CD4-positive, alpha-beta T cell treated with Interferon alpha-2 for 1 hour (primary cell): ENCODE data around the gene RPS6KA6.

ENCODE experiments used
- DNase-seq, 2 donors: peaks; one replicate each; pipeline ENCODE4 v3.0.0-alpha.2; 2020 to 2022

The RPS6KA6 gene

GRCh38 chrX:84187533-84188319 lies at the start of gene RPS6KA6:
RPS6KA6 (minus strand) TSS chrX:84188199; CDS start chrX:84187899, 300 bp downstream.
- DNase-seq, result peak in 1 of 2 donors; percentile 13

DNA sequence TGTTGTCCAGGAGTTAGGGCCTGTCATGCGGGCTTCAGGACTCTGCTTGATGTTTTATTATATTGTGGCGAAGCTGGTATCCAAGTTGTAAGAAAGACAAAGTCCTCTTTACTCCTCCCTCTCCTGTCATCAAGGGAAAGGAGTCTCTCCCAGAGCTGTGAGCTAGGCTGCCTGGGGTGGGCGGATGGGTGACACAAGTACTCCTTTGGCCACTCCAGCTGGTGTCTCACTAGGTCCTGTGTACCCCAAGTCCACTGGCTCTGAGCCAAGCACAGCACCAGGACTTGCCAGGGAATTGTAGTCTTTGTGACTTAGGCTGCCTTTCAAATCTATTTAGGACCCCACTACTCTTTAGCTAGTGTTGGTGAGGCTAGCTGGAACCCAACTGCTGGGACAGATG lies 36.7 kb upstream of the RPS6KA6 start:
- DNase-seq, result no peak

DNA sequence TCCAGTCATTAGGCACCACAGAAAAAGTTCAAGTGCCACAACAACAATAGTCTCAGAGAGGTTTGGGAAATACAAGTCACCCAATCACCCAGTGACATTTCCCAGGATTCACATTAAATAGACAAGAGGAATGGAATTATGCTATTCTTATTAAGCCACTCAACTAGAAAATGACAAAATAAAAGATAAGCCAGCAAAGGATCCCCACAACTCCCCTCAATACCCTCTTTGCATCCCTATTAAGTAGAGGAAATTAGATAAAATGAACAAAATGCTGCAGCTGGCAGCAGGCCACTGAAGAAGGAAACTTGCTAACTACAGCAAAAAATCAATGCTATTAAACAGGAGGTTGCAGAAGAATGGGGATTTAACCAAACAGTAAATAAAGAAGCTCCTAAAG lies 35.3 kb upstream of the RPS6KA6 start:
- DNase-seq, result no peak

- no peak for DNase-seq
These were observed 33.2 kb upstream of the RPS6KA6 start for GRCh38 chrX:84221181-84221580.

DNA sequence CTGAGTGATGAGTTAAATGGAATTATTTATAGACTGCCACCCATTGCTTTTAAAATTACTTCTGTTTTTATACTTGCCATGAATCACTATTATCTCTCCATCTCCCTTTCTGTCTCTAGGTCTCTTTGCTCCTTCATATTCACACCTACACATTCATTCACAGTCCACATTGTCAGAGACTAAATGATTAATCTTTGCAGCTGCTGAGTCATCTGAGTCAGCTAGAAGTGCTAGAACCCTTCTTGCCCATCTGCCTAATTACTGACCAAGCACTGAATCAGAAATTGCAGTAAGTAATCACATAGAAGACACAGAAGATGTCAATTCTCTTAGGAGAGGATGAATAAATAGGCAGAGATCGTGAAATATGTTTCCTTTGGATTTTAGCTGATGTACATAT lies 31.6 kb upstream of the RPS6KA6 start:
- DNase-seq, result no peak

- DNase-seq, result no peak
These were observed 30.7 kb upstream of the RPS6KA6 start for GRCh38 chrX:84218726-84219125.

- no peak for DNase-seq
These were observed 28.9 kb upstream of the RPS6KA6 start for GRCh38 chrX:84216881-84217280.

DNA sequence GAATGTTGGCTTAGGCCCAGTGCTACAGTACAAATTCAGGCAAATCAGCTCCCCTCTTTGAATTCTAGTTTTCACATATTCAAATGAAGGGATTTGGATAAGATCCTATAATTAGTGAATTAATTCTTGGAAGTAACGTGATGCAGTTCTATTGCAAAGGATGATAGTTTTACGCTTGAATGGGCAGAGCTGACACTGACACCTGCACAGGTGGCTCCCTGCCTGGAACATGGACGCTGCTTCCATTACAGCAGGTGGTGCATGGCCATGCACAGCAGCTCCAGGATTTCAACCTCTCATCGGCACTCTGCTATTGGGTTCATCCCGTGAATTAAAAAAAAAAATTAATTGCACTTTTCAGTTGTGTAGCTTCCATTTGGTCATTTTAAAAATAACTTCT lies 28.4 kb upstream of the RPS6KA6 start:
- DNase-seq, result no peak

DNA sequence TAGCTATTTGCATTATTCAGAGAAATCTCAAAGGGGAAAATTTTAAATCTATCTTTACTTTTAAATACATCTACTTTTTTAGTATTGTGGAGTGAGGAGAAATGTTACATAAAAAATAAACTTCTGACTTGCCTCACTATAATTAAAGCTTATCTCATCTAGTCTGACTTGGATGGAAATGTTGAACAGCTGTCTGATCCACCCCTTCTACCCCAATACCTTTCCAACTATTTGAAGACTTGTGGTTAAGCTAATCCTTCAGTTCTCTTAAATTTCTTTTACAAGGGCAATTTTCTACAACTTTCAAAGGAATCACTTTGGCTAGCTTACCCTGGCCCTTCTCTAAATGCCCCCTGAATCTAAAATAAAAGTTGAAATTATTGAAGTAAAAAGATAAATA lies 17.3 kb upstream of the RPS6KA6 start:
- DNase-seq, result no peak

GRCh38 chrX:84199688-84200087 lies 11.7 kb upstream of the RPS6KA6 start:
- no peak for DNase-seq

GRCh38 chrX:84197550-84197949 lies 9.6 kb upstream of the RPS6KA6 start:
- DNase-seq, result no peak

- DNase-seq, result no peak
These were observed 4.0 kb upstream of the RPS6KA6 start for GRCh38 chrX:84192006-84192405.

DNA sequence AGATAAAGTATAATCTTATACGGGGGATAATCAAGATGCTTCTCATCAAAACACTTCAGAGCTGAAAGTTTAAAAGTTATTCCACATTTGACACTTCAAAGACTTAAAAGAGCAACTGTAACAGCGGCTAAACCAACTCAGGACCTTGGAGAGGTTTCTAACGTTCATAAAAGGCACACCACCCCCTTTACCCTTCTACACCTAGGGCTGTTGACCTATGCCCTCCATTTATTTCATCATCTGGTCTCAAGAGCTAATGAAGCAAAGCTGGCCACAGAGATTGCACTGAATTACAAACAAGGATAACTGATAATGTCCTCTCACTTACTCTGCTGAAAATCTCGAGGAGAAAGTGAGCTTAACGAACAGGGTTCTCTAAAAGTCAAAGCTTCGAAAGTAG lies 1.1 kb upstream of the RPS6KA6 start:
- no peak for DNase-seq

DNA sequence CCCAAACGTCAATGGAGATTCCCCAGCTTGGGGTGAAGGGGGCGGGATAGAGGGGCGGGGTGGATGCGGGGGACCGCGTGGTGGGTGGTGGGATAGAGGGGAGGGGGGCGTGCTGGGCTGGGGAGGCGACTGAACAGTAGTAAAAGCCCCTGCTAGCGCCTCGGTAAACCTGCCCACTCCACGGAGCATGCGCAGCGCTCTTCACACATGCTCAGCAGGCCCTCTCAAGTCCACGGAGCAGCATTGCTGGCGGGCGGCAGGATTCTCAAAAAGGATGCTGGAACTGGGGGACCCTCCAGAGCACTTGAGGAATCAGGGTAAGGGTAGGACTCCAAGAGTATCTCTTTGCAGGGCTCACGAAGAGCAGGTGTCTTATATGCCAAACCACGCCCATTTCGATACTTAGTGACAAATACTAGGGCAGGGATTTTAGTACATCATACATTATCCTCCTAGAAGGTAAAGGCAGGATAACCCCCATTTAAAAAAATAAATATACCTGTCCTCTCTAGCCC lies 378 bp upstream of the RPS6KA6 start:
- peak in 1 of 2 donors; percentile 9 for DNase-seq

- no peak for DNase-seq
These were observed 1.1 kb downstream of the RPS6KA6 start for GRCh38 chrX:84186603-84187532.

GRCh38 chrX:84182516-84182915 lies 5.5 kb downstream of the RPS6KA6 start:
- DNase-seq, result no peak

DNA sequence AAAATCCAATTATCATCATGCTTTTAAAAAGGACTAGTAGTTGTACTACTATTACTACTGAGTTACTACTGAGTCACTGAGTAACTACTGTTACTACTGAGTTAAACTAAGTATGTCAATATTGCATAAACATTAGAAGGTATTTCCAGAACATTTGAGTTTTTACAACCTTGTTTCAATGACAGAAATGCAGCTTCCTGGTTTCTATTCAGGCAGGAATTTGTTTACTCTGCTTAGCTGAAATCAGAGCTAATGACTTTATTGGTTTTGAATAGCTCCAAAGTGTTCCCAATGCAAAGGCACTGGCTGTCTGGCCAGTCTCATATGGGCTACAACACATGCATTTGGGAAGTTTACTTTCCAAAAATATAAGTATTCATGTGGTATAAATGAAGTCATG lies 12.0 kb downstream of the RPS6KA6 start:
- no peak for DNase-seq

DNA sequence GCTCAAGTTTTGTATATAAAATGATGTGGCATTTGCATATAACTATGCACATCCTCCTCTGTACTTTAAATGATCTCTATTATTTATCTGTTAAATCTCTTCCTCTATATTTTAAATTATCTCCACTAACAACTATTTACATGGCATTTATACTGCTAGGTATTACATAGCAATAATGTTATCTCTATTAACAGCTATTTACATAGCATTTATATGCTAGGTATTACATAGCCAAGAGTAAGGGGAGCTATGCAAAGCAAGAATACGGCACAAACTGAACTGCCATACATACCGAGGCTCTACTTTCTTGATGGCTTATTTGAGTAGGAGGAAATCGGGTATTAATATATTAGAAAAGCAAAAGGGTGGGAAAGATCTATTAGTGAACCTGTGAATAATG lies 12.7 kb downstream of the RPS6KA6 start:
- no peak for DNase-seq

DNA sequence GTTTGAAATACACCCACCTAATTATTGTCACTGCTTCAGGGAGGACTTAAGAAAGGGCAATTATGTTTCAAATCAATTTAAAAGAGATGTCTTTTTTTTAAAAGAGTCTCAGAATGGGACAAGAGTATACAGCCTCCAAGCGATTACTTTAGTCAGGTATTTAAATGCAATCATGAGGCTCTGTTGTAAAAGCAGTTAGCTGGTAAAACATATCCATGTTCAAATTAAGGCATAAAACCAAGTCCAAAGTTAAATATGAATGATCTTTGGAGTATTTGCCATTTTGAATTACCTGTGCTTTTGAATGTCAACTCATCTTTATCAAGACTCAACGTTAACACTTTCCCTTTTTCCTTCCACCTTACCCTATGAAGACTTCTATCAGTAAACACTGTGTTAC lies 13.7 kb downstream of the RPS6KA6 start:
- no peak for DNase-seq

DNA sequence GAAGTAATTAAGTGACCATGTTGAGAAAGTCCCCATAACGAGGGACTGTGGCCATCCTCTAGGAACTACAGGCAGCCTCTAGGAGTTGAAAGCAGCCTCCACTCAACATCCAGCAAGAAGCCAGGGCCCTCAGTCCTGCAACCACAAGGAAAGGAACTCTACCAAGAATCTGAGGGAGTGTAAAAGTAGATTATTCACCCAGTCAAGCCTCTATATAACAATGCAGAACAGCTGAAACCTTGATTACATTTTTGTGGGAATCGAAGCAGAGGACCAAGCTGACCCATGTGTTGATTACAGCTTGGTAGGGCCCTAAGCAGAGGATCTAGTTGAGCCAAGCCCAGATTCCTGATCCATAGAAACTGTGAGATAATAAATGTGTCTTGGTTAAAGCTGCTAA lies 17.1 kb downstream of the RPS6KA6 start:
- DNase-seq, result no peak

GRCh38 chrX:84168574-84168973 lies 19.4 kb downstream of the RPS6KA6 start:
- no peak for DNase-seq

DNA sequence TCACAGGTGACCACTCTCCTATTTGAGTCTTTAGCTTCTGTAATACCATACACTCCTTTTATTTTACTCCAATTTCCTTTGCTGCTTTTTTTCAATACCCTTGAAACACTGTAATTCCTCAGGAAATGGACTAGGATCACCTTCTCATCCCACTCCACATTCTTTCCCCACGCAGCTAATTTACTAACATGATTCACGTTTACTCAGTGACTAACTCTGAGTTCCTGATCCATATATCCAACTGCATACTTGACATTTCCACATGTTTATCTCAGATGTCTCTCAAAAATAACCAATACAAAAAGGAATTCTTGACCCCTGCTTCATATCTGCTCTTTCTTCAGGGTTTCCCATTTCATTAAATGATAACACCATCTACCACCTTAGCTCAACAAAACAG lies 19.9 kb downstream of the RPS6KA6 start:
- DNase-seq, result no peak

DNA sequence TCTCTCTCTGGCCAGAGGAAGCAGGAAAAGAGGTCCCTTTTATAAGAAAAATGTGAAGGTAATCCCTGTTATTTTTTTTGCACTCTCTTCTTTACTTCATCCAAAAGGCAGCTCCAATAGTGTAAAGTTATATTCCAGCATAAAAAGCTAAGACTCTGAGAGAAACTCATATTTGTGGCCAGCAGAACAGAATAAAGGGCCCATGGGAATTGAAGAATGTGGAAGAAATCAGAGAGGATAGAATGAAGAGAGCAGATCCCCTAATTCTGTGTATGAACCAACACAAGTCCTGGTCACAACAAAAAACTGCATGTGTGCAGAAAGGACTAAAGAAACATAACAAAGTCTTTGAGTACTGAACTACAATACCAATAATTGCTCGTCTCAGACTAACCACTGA lies 22.3 kb downstream of the RPS6KA6 start:
- DNase-seq, result no peak

GRCh38 chrX:84162401-84162800 lies 25.6 kb downstream of the RPS6KA6 start:
- no peak for DNase-seq
